ENCODE data around the gene INSRR.

INSRR gene

DNA sequence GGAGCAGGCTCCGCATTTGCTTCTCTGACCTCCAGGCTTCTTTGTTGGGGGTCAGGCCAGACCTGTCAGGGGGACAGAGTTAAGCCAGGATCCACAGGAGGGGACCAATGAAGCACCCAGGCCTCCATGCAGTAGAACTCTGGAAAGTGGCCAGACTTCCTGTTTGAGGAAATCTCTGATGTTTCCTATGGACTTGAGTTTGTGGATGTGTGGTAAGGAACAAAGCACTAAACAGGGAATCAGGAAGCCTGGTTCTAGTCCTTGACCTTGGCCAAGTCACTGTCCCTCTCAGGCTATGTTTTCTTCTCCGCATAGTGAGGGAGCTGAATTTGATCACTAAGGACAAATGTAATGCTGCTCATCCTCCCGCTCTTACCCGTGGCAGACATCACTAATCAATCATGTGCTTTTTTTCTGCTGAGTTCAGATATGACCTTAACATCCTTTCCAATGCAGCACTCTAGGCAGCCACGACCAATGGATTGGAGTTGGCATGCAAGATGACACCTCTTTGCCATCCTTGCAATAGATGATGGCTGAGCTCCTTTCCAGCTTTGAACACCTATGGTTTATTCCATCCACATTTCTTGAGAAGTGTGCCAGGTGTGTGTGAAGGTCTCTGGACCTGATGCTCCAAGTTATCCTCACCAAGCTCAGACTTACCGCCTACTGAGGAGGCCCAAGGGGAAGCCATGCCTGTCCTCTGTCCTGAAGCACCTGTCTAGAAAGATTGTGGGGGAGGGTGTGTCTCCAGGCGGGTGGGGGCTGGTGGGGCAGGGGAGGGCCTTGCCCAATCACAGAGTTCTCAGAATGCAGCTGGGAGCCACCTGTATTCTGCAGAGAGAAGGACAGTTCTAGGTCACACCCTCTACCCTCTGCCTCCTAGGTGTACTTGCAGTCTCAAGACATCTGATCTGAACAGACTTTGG is 52.1 kb downstream of the INSRR start:
- DNase-seq (ENCODE audit: low read depth): no peak

DNA sequence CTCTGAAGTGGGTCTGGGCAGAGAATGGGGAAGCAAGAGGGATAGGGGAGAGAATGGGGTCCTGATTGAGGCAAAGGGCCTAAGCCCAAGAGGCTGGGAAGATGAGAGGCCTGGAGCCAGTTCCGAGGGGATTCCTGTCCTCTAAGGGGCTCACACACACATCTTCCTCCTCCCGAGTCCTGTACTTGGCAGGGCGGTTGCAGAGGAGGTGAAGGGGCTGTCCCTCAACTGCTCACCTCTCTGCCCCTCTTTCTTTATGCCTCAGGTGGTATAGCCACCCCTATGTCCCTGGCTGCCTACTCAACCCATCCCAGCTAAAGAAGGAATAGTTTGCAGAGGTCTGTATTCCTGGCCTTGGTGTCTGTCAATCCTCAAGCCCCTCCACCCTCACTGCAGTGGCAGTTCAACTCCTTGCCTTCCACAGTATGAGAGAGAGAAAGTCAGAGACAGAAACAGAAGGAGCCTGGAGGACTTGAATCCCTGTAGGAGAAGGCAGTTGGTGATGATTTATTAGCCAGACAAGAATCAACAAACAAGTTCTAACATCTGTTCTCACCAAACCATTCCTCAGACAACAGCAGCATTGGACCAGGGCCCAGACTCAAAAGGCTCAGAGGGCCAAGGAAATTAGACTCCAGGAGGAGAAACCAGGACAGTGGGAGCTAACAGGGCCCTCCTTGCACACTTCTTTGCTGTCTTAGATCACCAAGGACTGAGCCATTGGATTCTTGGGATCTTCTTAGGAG is 53.0 kb downstream of the INSRR start:
- no peak for DNase-seq (ENCODE audit: low read depth)

DNA sequence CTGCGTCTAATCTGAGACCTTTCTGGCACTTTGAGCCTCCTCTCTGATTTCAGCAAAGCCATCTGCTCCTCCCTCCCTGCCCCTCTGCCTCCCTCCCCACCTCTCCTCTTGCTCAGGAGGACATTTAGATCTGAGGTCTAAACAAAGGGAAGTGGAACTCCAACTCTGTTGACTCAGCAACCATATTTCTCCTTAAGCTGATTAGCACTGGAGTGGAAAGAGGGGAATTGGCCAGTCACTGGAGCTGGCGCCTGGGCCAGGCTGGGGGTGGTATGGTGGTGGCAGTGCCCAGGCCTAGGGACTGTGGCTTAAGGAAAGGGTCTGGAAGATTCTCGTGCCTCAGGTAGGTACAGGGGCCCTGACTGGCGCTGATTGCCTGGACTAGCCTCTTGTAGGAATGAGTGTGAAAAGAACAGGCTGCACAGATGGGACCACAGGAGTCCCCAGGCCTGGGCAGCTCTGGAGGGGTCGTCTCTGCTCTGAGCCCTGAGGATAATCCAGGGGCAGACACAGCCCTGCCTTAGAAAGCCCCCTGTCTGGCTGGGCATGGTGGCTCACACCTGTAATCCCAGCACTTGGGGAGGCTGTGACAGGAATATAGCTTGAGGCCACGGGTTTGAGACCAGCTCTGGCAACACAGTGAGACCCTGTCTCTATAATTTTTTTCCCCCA is 54.2 kb downstream of the INSRR start:
- no peak for DNase-seq (ENCODE audit: low read depth)

DNA sequence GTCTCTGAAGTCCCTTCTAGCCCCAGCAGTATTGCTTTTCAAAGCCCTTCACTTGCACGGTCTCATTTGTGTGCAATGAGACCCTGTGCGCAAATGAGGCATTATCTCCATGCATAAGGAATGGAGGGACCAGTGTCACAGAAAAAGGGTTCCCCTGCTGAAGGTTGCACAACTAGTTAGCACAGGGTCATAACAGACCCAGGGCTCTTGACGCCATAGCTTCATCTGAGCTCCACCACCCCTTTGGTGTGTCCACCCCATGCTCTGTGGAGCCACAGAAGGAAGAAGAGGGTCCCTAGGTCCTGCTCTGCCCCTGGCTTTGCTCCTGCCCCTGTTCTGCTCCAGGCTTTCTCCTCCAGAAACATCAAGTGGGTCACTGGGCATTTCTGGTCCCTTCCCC is 54.9 kb downstream of the INSRR start:
- DNase-seq (ENCODE audit: low read depth): no peak

DNA sequence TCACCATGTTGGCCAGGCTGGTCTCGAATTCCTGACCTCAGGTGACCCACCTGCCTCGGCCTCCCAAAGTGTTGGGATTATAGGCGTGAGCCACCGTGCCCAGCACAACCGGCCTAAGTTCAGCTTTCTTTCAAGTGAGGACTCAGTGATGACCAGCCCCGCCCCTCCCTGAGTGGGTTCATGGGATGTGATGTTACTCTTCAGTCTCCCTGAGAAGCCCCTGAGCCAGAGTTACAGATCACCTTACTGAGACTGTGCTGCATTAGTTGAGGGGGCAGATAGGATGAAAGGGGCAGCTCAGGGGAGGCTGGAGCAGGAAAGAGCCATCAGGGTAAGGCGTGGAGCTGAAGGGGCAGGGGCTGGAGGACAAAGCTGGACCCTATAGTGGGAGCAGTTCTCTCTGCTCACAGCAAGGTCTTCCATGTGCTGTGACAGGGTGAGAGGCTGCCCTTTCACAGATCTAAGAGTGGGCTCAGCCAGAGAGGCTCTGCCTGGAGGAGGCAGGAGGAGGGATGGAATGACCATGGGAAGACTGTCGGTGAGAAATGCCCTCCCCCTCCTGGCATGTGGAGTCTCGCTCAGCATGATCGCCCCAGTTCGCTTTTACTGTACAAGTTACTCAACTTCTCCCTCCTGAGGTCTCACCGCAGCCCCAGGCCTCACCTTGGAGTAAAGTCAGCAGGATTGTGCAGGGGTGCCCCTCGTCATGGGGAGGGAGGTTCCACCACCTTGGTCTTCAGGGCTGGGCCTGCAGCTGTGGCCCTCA is 55.6 kb downstream of the INSRR start:
- DNase-seq (ENCODE audit: low read depth): no peak

DNA sequence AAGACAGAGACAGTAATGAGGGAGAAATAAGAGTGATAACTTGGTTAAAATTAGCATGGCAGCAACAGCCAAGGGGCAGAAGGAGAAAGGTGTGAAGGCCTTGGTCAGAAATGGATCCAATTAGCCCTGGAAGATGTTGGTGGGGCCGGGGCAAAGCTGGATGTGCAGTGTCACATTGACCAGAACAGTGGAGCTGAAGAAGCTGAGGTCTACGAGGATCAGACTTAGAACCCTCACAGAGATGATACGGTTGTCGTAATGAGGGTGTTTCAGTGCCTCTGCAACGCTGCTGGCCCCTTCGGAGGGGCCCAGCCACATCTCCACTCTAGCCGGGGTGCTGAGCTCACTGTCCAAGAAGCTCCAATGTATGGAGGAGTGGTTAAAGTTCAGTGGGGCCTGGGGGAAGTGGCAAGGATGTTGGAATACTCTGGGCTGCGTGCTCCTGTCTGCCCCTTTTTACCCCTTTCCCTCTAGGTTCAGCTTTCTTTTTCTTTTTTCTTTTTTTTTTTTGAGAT is 56.4 kb downstream of the INSRR start:
- DNase-seq (ENCODE audit: low read depth): no peak

DNA sequence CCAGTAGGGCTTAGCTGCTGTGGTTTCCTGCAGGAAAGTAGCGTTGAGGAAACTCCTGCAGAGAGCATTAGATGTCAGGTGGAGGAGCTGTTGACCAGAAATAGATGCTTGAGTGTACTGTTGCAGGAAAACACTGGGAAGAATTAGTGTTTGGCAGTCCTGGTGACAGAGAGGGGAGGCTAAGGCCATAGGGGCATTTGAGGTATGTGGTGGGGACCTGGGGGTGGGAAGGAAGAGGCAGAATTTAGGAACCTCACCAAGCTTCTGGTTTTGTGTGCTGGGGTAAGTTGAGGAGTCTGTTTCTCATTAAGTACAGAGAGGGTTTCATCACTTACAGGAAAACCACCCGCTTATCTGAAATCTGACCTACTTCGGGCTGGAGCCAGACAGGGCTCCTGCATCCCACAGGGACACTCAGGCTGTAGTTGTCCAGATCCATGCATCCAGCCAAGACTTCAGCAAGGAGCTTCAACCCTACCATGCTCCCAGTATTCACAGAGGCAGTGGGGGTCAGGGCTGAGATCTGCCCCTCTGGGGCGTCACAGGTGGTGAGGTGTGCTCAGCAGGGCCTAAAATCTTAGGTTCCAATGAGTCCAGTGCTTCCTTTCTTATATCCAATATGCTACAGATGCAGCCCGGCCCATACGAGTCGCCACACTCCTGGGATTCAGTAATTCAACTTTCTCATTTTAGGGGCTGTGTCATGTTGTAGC is 57.4 kb downstream of the INSRR start:
- no peak for DNase-seq (ENCODE audit: low read depth)

DNA sequence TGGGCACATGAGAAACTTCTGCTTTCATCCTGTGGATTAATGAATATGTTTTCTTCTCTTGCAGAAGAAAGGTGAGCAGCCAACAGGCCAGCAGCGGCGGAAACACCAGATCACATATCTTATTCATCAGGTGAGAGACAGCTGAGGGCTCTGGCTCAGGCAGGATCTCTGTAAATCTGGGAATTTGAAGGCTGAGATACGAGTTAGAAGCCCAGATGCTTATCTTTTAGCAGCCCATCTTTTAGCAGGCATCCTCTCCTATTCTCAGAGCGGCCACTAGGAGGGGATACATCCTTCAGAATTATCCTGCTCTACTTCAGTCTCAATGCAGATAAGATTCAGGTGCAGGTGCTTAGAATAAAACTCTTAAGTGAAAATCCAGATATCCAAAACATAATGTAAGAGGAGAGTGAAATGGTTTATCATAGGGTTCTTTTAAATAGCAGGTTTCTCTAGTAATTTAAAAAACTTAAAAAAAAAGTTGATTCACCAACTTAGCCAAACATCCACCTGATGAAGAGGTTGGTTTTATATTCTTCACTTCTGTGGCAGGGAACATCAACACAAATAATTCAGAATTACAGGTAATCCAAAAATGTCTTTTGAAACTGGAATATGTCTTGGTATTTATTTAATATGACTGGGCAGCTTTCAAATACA is 61.6 kb downstream of the INSRR start:
- no peak for DNase-seq (ENCODE audit: low read depth)

DNA sequence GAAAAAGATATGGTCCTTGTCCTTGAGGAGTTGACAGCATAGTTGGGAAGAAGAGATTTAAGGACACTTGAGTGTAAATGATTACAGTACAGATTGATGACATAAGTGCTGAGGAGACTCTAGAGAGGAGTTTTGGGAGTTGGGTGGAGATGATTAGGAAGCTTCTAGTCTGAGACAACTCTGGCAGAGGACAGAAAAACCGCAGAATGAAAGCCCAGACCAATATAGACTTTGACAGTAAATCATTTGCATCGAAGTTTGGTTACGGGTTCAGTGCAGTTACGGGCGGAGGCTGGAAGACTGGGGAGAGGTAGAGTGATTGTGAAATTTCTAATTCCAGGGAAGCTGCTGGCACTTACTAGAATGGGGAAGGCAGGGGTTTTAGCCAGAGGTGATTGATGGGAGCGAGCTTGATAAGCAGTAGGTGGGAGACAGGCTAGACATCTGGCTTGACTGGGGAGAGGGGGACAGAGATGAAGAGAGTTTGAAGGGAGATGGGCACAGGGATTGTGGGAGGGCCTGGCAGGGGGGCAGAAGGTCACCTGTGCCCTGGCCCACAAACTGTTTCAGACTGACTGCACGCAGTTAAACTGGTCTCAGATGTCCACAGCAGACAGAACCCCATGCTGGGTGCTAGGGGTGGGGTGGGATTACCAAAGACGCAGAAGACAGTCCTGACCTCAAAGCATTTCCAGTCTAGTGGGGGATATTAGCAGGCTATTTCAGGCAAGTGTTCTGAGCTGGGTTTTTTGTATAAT is 62.4 kb downstream of the INSRR start:
- no peak for DNase-seq (ENCODE audit: low read depth)

DNA sequence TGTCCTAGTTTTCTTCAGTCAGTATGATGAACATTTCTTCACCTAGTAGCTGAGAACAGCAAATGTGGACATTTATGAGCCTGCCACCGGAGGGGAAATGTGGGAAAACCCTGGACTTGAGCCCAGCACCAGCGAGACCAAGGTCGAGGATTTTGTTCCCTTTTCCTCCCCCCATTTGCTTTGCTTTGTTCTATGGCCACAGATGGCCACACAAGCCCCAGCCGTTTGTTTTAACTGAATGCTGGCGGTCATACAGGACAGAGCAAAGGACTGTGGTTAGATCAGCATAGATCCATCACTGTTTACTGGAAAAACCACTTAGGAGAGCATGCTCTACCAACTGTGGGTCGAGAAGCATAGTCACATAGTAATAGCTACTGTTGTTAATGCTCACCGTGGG is 63.1 kb downstream of the INSRR start:
- DNase-seq (ENCODE audit: low read depth): no peak

DNA sequence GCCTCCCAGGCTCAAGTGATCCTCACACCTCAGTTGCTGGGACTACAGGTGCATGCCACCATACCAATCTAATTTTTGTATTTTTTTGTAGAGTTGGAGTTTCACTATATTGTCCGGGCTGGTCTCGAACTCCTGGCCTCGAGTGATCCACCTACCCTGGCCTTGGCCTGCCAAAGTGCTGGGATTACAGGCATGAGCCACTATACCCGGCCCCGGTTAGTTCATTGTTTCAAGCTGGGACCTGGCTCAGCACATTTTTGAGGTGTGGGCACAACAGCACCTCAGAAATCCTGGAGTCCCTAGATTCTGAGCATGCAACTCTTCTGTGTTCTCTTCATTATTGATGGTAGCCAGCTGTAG is 63.6 kb downstream of the INSRR start:
- DNase-seq (ENCODE audit: low read depth): no peak

DNA sequence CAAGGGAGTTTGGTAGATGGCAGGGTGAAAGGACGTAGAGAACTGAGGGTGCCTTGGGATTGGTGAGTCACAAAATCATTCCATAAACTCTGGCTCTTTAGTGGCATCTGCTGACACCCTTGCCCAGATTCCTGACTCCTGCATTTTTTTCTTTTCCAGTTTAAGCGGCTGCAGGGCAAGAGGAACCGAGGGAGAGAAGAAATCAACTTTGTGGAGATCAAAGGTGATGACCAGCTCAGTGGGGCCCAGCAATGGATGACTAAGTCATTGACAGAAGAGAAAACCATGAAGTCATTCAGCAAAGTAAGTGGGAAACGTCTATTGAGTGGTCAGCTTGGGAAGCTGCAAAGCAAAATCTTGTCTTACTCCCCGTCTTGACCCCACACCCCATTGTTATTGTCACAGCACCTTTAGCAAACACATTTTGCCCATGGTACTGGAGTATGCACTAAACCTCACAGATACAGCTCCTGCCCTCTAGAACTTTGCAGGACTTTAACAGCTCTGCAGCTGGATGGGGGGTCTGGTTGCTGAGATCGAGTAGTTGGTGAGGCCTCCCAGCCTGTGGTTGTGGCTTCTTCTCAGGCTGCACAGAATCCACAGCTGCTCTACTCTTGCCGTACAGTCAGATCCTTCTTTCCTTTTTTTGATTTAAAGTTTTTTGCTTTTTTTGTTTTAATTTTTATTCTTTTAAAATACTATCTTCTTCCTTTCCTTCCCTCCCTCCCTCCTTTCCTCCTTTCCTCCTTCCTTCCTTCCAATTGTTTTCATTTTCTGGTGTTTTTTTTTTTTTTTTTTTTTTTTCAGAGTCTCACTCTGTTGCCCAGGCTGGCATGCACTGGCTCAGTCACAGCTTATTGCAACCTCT is 64.2 kb downstream of the INSRR start:
- no peak for DNase-seq (ENCODE audit: low read depth)
